Adrenal gland (tissue), 5 donors: ENCODE data around the gene DNHD1.

ENCODE experiments used
- CTCF ChIP-seq, 6 experiments: fragments of 450-650 bp in 4 of 6; fragments of 200-600 bp in 2 of 6; sonication (generic) in 1 of 6; IDR thresholded peaks; 1 replicate in 5 of 6; 2 replicates in 1 of 6; pipeline versions ENCODE4 v1.5.1 to v1.8.0; 2016 to 2021; ENCODE audit warnings: antibody characterized with exemption in 6 of 6, mild to moderate bottlenecking in 2 of 6, moderate library complexity in 1 of 6
- POLR2A ChIP-seq, 2 donors: fragments of 450-650 bp; IDR thresholded peaks; one replicate each; pipeline ENCODE4 v1.6.1; 2017; ENCODE audit warnings: antibody characterized with exemption in 2 of 2, mild to moderate bottlenecking in 2 of 2, moderate library complexity in 1 of 2
- donor health status: DM: no; HTN: no; CAD: no.

GRCh38 chr11:6587360-6587953 is 90.4 kb downstream of the DNHD1 start:
- TF ChIP-seq POLR2A (IDR thresholded peaks at IDR 0.05): no peak
- no peak for TF ChIP-seq CTCF (IDR thresholded peaks at IDR 0.05)
